Measurements from ENCODE around the gene WDR7.

The WDR7 gene

DNA sequence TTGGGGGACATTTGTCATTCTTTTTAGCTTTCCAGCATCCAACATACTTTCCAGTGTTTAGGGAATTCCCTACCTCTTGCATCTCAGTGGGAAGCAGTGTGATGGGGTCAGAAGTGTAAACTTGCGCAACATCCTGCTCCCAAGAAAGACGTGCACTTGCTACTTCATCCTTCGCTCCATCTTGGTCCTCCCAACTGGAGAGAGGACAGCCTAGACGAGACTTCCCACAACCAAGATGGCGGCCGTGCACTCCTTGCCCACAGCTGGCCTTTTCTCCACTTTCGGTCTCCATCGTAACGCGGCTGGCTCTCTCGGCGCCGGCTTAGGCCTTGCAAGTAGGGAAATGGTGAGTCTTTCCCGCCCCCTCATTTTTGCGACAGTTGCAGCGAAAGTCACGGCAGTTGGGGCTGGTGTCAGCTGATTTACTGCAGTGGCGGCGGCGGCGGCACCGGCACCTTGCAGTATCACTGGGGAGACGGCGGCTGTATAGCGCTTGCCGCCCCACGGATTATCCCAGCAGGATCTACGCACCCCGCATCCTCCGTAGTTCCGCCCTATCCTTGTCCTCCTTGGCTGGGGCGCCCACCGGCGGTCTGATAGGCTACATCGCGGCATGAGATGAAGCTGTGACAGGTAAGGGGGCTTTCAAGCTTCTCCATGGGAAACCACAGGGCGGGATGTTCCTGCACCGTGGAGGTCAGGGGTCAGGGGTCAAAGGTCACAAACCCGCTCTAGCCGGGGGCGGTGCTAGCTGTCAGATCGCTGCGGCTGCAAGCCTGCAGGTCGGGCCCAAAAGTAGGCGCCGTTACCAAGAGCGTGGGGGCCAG lies at the start of gene WDR7:
Gene WDR7, plus strand, starts transcription at position 416 of the 827 bp plus-strand sequence. CDS start 21,157 bp downstream, outside the sequence.
- POLR2A ChIA-PET, result interaction anchor here (0.6 to 1.0 kb wide), 3 partner anchors 12 to 15 kb away, joined by 3 to 7 read pairs (median 3); no protein-coding TSS in a partner anchor
- CTCF ChIA-PET, result interaction anchor here (0.7 to 3.8 kb wide), 10 partner anchors 10 to 1416 kb away, joined by 3 to 19 read pairs (median 3); partner anchors contain the start of gene TXNL1
- TF ChIP-seq CTCF (IDR thresholded peaks at IDR 0.05; ENCODE audit: control extremely low read depth, extremely low read depth, low read depth, missing control alignments), result no peak
- DNase-seq (ENCODE audit: extremely low spot score), result peak; percentile 85

DNA sequence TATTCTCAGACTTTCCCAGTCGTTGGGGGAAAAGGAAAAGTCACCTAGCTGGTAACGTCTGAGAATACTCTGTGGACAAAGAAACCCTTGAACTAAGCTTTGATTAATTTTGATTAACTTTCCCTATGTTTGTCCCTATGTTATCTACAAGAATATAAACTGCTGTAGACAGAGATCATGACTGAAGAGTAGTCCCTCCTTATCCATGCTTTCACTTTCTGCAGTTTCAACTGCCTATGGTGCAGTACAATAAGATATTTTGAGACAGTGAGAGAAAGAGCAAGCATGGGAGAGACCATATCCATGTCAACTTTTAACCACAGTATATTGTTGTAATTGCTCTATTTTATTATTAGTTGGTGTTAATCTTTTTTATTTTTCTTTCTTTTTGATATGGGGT lies 44.5 kb upstream of the WDR7 start:
- TF ChIP-seq CTCF (IDR thresholded peaks at IDR 0.05; ENCODE audit: control extremely low read depth, extremely low read depth, low read depth, missing control alignments), result no peak
- CTCF ChIA-PET, result interaction anchor here (0.6 to 1.9 kb wide), 3 partner anchors 8 to 1654 kb away, joined by 3 to 6 read pairs (median 3); no protein-coding TSS in a partner anchor
- POLR2A ChIA-PET, result no interaction called here
- no peak for DNase-seq (ENCODE audit: extremely low spot score)

- TF ChIP-seq CTCF (IDR thresholded peaks at IDR 0.05; ENCODE audit: control extremely low read depth, extremely low read depth, low read depth, missing control alignments), result no peak
- ChIA-PET POLR2A (no interaction called here), CTCF (interaction anchor here (0.7 to 2.2 kb wide), 6 partner anchors 9 to 30 kb away, joined by 3 to 7 read pairs (median 4); no protein-coding TSS in a partner anchor)
- no peak for DNase-seq (ENCODE audit: extremely low spot score)
Observed at GRCh38 chr18:56615738-56616520, 35.2 kb upstream of the WDR7 start.

- ChIA-PET CTCF (interaction anchor here (1.0 kb wide), 1 partner anchor 10 kb away, joined by 5 read pairs; the partner anchor contains the start of gene TXNL1), POLR2A (no interaction called here)
- TF ChIP-seq CTCF (IDR thresholded peaks at IDR 0.05; ENCODE audit: control extremely low read depth, extremely low read depth, low read depth, missing control alignments), result no peak
- DNase-seq (ENCODE audit: extremely low spot score), result no peak
Observed at GRCh38 chr18:56627991-56628390, 23.2 kb upstream of the WDR7 start.

DNA sequence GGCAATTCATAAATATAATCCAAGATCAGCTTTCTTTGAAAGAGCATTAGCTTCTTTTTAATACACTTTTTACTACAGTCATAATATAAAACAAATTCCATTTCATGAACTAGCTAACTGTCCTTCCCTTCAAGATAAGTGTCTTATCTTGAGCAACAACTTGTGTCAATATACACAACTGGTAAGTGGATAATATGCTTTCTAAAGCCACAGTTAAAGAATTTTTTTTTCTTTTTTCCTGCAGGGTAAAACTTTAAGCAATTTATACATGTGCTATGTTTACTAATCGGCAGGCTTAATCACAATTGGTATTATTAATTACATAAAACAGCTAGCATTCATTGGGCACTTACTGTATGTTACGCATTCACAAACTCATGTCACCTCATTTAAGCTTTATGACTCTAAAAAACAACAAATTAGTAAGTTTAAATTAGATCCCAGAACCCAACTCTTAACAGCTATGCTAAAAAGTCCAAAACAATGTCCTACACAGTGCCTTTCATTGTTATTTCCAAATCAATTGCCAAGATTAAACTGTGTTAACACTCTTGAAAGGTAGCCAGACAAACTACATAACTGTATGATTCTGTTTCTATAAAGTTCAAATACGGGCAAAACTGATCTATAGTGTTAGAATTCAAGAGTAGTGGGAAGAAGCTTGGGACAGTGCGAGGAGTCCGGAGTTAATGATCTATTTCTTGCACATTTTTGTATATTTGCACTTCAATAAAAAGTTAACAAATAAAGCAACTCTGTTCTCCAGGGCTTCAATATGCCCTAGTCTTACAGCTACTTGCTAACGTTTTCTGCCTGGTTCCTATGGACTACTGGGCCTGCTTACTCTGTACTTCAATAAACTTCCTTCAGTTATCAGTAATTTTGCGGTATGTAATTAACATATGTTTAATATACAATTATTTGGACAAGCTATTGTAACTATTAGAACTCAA lies 18.8 kb upstream of the WDR7 start:
- POLR2A ChIA-PET, result no interaction called here
- TF ChIP-seq CTCF (IDR thresholded peaks at IDR 0.05; ENCODE audit: control extremely low read depth, extremely low read depth, low read depth, missing control alignments), result no peak
- CTCF ChIA-PET, result interaction anchor here (1.1 to 1.9 kb wide), 3 partner anchors 9 to 15 kb away, joined by 3 to 7 read pairs (median 4); no protein-coding TSS in a partner anchor
- DNase-seq (ENCODE audit: extremely low spot score), result no peak
